GM23338 (cell line): ENCODE results near the gene PTPRN2. TPM values are rescaled to one million over a fixed set of nuclear protein-coding genes. Genes with fewer than 3 reads are reported as not detected.

Source experiments
- ATAC-seq: fragments of 200-7000 bp; cut with Tn5 transposase; 3 replicates; pipeline ENCODE4 v1.9.1; 2020
- DNase-seq: peaks from one replicate; pipeline ENCODE4 v3.0.0-alpha.2; 2015; ENCODE audit warnings: low spot score
- H2AFZ ChIP-seq: fragments of 200-600 bp; sonication (generic); 2 replicates; pipeline ENCODE4 v1.8.0; 2016; ENCODE audit warnings: antibody characterized with exemption, mild to moderate bottlenecking, moderate library complexity
- H3F3A ChIP-seq: fragments of 200-600 bp; sonication (generic); replicated peaks from 2 replicates; pipeline ENCODE4 v1.8.0; 2017; ENCODE audit warnings: antibody characterized with exemption, mixed run types, low read depth
- H3K27ac ChIP-seq: fragments of 200-600 bp; sonication (generic); 2 replicates; pipeline ENCODE4 v1.6.1; 2016; ENCODE audit warnings: low read depth
- H3K27me3 ChIP-seq: fragments of 200-600 bp; sonication (generic); 2 replicates; pipeline ENCODE4 v1.8.0; 2016; ENCODE audit warnings: mild to moderate bottlenecking, mixed run types, moderate library complexity; ENCODE audit not compliant: insufficient read depth
- H3K36me3 ChIP-seq: fragments of 200-600 bp; sonication (generic); 2 replicates; pipeline ENCODE4 v1.8.0; 2016; ENCODE audit warnings: mild to moderate bottlenecking; ENCODE audit not compliant: insufficient read depth
- H3K4me1 ChIP-seq: fragments of 200-600 bp; sonication (generic); 2 replicates; pipeline ENCODE4 v1.8.0; 2016; ENCODE audit warnings: mild to moderate bottlenecking, moderate library complexity; ENCODE audit not compliant: insufficient read depth
- H3K4me2 ChIP-seq: fragments of 200-600 bp; sonication (generic); 2 replicates; pipeline ENCODE4 v1.7.1; 2017; ENCODE audit warnings: mixed run types
- H3K4me3 ChIP-seq: fragments of 200-600 bp; sonication (generic); 2 replicates; pipeline ENCODE4 v1.6.1; 2016; ENCODE audit warnings: mixed run types
- H3K79me2 ChIP-seq: fragments of 200-600 bp; sonication (generic); replicated peaks from 2 replicates; pipeline ENCODE4 v1.8.0; 2017; ENCODE audit warnings: mild to moderate bottlenecking; ENCODE audit not compliant: insufficient read depth
- H3K9me2 ChIP-seq: fragments of 200-600 bp; sonication (generic); 2 replicates; pipeline ENCODE4 v1.8.0; 2017; ENCODE audit not compliant: insufficient read depth
- H4K20me1 ChIP-seq: fragments of 200-600 bp; sonication (generic); replicated peaks from 2 replicates; pipeline ENCODE4 v1.8.0; 2017; ENCODE audit warnings: mild to moderate bottlenecking; ENCODE audit not compliant: insufficient read depth
- H3K27ac Mint-ChIP-seq: 2 replicates; pipeline ENCODE4 v1.8.0; 2020; ENCODE audit warnings: inconsistent platforms, mild to moderate bottlenecking, moderate library complexity, mixed read lengths
- H3K27me3 Mint-ChIP-seq: 3 replicates; pipeline ENCODE4 v1.8.0; 2022; ENCODE audit warnings: low read depth, mild to moderate bottlenecking, moderate library complexity, mixed read lengths, inconsistent platforms; ENCODE audit not compliant: insufficient read depth, poor library complexity
- H3K36me3 Mint-ChIP-seq: 3 replicates; pipeline ENCODE4 v1.8.0; 2021; ENCODE audit warnings: low read depth, mild to moderate bottlenecking, inconsistent platforms, moderate library complexity, mixed read lengths
- H3K4me1 Mint-ChIP-seq: 3 replicates; pipeline ENCODE4 v1.8.0; 2020; ENCODE audit warnings: mild to moderate bottlenecking, inconsistent platforms, mixed read lengths
- H3K4me3 Mint-ChIP-seq: 3 replicates; pipeline ENCODE4 v1.8.0; 2021; ENCODE audit warnings: moderate library complexity, mild to moderate bottlenecking, inconsistent platforms, mixed read lengths
- H3K9me3 Mint-ChIP-seq: 3 replicates; pipeline ENCODE4 v1.8.0; 2020; ENCODE audit warnings: moderate library complexity, mild to moderate bottlenecking, inconsistent platforms, mixed read lengths
- CTCF ChIP-seq, 2 experiments: fragments of 200-600 bp in 1 of 2; sonication (generic) in 1 of 2; conservative IDR thresholded peaks; 2 replicates each; pipeline versions ENCODE4 v1.5.1 to v1.6.1; 2016 to 2017; ENCODE audit warnings: antibody characterized with exemption in 2 of 2, low read depth in 2 of 2, mild to moderate bottlenecking in 2 of 2, moderate library complexity in 1 of 2
- ETS1 ChIP-seq: IDR thresholded peaks from 2 replicates; pipeline ENCODE4 v1.6.1; 2016; ENCODE audit warnings: antibody characterized with exemption
- EZH2phosphoT487 ChIP-seq: fragments of 200-600 bp; sonication (generic); IDR thresholded peaks from one replicate; pipeline ENCODE4 v1.8.1; 2018; ENCODE audit warnings: antibody characterized with exemption; ENCODE audit not compliant: unreplicated experiment
- JUNB ChIP-seq: IDR thresholded peaks from one replicate; pipeline ENCODE4 v1.6.1; 2016; ENCODE audit warnings: antibody characterized with exemption; ENCODE audit not compliant: unreplicated experiment
- NANOG ChIP-seq: IDR thresholded peaks from 2 replicates; pipeline ENCODE4 v1.6.1; 2016; ENCODE audit warnings: antibody characterized with exemption, borderline replicate concordance
- POLR2AphosphoS5 ChIP-seq: IDR thresholded peaks from 2 replicates; pipeline ENCODE4 v1.6.1; 2016; ENCODE audit warnings: antibody characterized with exemption, low read depth
- ZNF114 ChIP-seq: fragments of 250-450 bp; sonication (Bioruptor Pico); IDR thresholded peaks from 2 replicates; pipeline ENCODE4 v1.5.0; 2020; ENCODE audit warnings: mild to moderate bottlenecking, moderate library complexity
- ZNF331 ChIP-seq: fragments of 250-450 bp; sonication (Bioruptor Pico); IDR thresholded peaks from 2 replicates; pipeline ENCODE4 v1.5.0; 2020; ENCODE audit warnings: low read depth, mild to moderate bottlenecking, moderate library complexity
- ZNF462 ChIP-seq: fragments of 250-450 bp; sonication (Bioruptor Pico); IDR thresholded peaks from 2 replicates; pipeline ENCODE4 v1.5.0; 2020; ENCODE audit warnings: mild to moderate bottlenecking, moderate library complexity
- polyA plus RNA-seq: library from polyadenylated mRNA; unstranded; fragments of >200 nt; fragmentation: Nextera tagmentation; extraction: Ambion mirVana; gene quantifications from 2 replicates; pipeline ENCODE4 v1.2.1, GENCODE V29; 2016
- total RNA-seq: library from RNA; depleted of rRNA; stranded (reverse); fragments of >200 nt; shearing (Covaris generic); gene quantifications from 2 replicates; pipeline ENCODE4 v1.2.3, GENCODE V29; 2014

Gene PTPRN2
- total and polyA plus RNA-seq, 2 experiments from 2014 or later: 0.87 to 4.0 TPM

GRCh38 chr7:157517782-157518513 lies 1069.7 kb downstream of the PTPRN2 start:
- TF ChIP-seq ZNF114: no peak
- no peak for TF ChIP-seq EZH2phosphoT487

GRCh38 chr7:157516911-157517781 lies 1070.5 kb downstream of the PTPRN2 start:
- peaks cover 7% of the 10 kb centered on the region for H3K27me3 Mint-ChIP-seq
- Histone ChIP-seq H3K27me3 (no peaks in the 10 kb centered on the region), H3K4me1 (no peaks in the 10 kb centered on the region), H3F3A (no peaks in the 10 kb centered on the region), H3K36me3 (no peaks in the 10 kb centered on the region), H2AFZ (no peak overlapping the region), H3K79me2 (no peaks in the 10 kb centered on the region), H3K27ac (no peak overlapping the region), H4K20me1 (no peaks in the 10 kb centered on the region), H3K4me3 (no peak overlapping the region), H3K4me2 (no peak overlapping the region), H3K9me2 (no peaks in the 10 kb centered on the region)
- DNase-seq: no peak
- ATAC-seq: no peak
- no peak overlapping the region for H3K4me3 Mint-ChIP-seq
- H3K27ac Mint-ChIP-seq: no peak overlapping the region
- H3K9me3 Mint-ChIP-seq: peaks cover 97% of the 10 kb centered on the region
- H3K36me3 Mint-ChIP-seq: peaks cover 40% of the 10 kb centered on the region
- no peaks in the 10 kb centered on the region for H3K4me1 Mint-ChIP-seq
- no peak for TF ChIP-seq CTCF (conservative IDR thresholded peaks at IDR 0.05; ENCODE audit: low read depth in 2 of 2)
- no peak for TF ChIP-seq NANOG
- TF ChIP-seq ETS1: no peak
- no peak for TF ChIP-seq JUNB
- TF ChIP-seq POLR2AphosphoS5: no peak
- no peak for TF ChIP-seq ZNF462 (CRISPR knock-in tag)
- TF ChIP-seq ZNF331 (CRISPR knock-in tag): no peak

More at GRCh38 chr7:157517782-157518513, 1069.7 kb downstream of the PTPRN2 start:
- no peaks in the 10 kb centered on the region for H3K79me2 ChIP-seq
- H3K4me2 ChIP-seq: no peak overlapping the region
- H4K20me1 ChIP-seq: no peaks in the 10 kb centered on the region
- H3K36me3 ChIP-seq: no peaks in the 10 kb centered on the region
- H3K9me3 Mint-ChIP-seq: peaks cover 97% of the 10 kb centered on the region
- H3K27me3 ChIP-seq: no peaks in the 10 kb centered on the region
- H3K27me3 Mint-ChIP-seq: peaks cover 7% of the 10 kb centered on the region
- no peak for ATAC-seq
- H3K4me3 Mint-ChIP-seq: no peak overlapping the region
- no peak overlapping the region for H3K4me3 ChIP-seq
- H3K4me1 Mint-ChIP-seq: no peaks in the 10 kb centered on the region
- H3K36me3 Mint-ChIP-seq: peaks cover 46% of the 10 kb centered on the region
- H3K27ac Mint-ChIP-seq: no peak overlapping the region
- no peaks in the 10 kb centered on the region for H3K9me2 ChIP-seq
- no peaks in the 10 kb centered on the region for H3K4me1 ChIP-seq
- DNase-seq: no peak
- no peaks in the 10 kb centered on the region for H3F3A ChIP-seq
- H2AFZ ChIP-seq: no peak overlapping the region
- H3K27ac ChIP-seq: no peak overlapping the region
